Measurements from ENCODE around the gene GRIK1. TPM values are rescaled to one million over a fixed set of nuclear protein-coding genes. Genes with fewer than 3 reads are reported as not detected.
"Not testable (repeated sequence)": the region's sequence is repeated elsewhere in the genome, so short reads cannot be mapped to it uniquely, and the experiment has no call there.

The GRIK1 gene
- total RNA-seq, 1 experiment from 2014 or later, result not detected

DNA sequence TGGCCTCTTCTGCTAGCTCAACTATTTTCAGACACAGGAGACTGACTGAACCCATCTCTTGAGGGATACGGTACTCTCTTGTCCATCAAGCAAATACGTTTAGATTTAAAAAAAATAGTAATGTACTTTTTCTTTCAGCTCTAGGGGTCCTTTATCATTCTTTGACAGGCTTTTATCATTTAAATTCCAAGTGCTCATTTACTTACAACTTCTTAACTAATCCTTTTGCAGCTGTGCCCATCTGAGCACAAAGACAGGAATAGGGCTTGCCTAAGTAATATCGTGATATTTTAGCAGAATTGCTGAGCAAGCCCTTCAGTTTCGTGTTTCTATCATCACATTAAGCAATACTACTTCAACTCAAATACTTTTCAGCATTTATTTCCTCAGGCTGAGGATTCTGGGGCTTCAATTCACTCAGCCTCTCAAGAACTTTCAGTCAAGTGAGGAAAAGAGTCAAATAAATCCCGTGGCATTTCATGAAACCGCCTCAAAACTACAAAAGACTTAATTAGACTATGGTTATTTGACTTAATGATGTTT, 323.5 kb downstream of the GRIK1 start:
- no peak for DNase-seq (ENCODE audit: low read depth)

DNA sequence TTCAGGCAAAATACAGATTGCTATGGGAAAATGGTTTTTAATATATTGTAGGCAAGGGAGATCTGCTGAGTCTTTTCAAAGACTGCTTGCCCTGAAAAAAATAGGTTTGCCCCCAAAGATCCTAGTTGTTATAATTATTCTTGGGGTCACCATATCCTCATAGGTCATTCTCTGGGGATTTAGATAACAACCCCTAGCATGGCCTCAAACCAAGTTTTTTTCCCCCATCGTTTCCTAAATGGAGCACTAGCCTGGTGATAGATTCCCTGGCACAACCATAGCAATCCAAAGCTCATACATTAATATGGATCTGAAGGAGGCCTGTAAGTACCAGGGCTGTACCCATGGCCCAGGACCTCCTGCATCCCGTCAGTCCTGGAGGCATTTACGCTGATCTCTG, 325.9 kb downstream of the GRIK1 start:
- DNase-seq (ENCODE audit: low read depth), result no peak

DNA sequence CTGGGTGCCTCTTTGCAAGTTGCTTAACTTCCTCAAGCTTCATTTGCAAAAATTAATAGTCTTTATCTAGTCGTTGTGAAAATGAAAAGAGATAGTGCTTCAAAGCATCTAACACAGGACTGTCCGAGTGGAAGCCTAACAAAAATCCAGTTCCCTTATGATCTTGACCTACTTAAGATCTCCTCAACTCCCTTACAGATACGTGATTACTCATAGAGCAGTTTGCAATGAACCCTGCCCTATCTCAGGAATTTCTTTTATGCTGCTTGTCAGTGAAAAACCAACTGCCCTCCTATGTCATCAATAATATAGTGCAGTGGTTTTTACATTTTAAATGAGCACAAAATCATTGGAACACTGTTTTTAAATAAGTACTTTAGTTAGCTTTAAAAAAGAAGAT, 326.8 kb downstream of the GRIK1 start:
- DNase-seq (ENCODE audit: low read depth), result no peak

DNA sequence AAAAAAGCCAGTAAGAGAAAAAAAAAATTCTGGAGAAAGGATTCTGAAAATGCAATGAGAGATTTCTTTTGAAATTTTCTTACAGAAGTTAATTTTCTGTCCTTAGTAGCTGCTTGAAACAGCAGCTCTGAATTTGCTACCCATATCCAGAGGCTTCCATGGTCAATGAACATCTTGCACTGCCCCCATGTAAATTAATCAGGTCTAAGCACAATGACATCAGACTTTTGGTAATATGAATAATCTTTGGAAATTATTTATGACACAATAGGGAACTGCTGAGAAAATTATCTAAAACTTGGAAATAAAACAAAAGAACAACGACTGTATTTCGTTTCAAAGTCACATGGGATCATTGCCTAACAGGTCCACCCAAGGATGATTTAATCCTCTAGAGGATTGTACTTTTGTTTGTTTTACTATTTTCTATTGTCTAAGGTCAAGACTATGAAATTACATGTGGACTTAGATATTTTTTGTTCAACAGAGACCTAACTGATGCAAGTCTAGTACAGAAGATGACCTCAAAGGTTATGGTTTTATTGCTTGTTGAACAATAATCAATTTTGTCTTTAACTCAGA, 328.9 kb downstream of the GRIK1 start:
- DNase-seq (ENCODE audit: low read depth), result no peak

DNA sequence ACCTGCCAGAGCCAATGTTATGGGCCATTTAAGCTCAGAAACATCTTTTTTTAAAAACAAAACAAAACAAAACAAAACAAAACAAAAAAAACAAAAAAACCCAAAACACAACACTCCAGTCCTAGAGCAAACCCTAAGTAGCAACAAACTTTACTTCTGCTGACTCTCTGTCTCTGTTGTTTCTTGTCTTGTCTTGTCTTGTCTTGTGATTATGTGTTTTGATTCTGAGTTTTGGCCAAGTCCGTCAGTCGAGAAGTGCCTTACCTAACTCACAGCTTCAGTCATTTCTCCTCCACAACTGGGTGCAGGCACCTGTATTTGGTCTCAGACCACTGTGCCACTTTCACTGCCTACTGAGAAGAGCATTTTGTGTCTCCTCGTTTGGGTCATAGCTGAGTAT, 333.2 kb downstream of the GRIK1 start:
- no peak for DNase-seq (ENCODE audit: low read depth)

DNA sequence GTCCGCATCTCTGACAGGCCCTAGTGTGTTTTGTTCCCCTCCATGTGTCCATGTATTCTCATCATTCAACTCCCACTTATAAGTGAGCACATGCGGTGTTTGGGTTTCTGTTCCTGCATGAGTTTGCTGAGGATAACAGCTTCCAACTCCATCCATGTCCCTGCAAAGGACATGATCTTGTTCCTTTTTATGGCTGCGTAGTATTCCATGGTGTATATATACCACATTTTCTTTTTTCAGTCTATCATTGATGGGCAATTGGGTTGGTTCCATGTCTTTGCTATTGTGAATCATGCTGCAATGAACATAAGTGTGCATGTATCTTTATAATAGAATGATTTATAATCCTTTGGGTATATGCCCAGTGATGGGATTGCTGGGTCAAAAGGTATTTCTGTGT, 334.6 kb downstream of the GRIK1 start:
- not testable (repeated sequence) for DNase-seq (ENCODE audit: low read depth)

DNA sequence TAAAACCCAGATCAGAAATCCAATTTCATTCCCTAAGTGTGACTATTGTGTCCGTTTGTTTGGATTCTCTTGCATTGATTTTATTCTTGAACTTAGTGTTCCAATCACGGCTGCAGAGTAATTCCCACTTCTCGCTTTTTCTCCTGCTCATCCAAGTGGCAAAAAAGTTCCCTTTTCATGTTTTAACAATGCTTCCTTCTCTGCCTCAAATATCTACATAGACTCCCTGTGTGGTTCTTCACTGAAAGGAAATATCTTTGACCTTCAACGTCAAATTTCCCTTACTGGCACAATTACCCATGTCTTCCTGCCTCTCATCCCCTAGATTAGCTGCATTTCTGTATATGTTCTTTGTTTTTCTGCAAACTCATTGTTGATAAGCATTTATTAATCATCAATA, 335.7 kb downstream of the GRIK1 start:
- DNase-seq (ENCODE audit: low read depth), result no peak

DNA sequence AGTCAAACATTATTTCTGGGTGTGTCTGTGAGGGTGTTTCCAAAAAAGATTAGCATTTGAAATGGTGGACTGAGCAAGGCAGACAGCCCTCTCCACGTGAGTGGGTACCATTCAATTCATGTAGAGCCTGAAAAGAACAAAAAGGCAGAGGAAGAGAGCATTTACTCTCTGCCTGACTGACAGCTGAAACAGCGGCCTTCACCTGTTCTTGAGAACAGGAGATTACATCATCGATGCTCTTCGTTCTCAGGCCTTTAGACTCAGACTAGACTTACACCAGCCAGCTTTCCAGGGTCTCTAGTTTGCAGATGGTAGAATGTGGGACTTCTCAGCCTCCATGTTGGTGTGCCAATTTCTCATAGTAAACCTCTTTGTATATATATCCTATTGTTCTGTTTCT, 338.7 kb downstream of the GRIK1 start:
- no peak for DNase-seq (ENCODE audit: low read depth)

DNA sequence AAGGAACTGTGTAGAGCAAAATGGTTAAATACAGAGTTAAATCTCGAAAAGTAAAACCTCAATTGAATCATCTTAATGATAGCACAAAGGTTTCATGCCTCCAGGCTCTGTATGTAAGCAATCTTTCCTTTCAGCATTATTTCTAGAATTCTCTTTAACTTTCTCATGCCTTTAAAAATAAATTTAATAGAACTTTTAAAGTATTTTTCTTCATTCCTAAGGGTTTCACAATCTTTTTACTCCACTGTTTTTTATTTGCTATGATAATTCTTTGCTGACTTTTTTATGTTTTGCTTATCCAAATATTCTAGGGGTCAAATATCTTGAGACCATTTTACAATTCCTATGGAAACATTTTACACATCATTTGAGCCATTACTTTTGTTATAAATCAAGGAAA, 353.1 kb downstream of the GRIK1 start:
- no peak for DNase-seq (ENCODE audit: low read depth)

DNA sequence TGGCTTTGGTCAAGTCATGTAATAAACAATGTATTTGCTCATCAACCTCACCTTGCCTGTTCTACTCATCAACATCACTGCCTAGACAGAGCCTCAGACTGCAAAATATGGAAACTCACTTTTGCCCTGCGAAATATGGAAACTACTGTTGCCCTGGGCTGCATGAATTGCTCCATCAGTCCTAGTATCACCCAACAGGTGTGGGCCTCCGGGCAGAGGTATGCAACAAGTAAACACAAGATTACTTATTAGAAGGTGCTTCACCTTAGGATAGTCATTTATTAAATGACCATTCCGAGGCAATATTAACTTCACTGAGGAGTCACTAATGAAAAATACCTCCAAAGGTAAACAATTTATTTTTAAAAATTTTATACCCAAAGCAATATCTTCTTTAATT, 354.3 kb downstream of the GRIK1 start:
- DNase-seq (ENCODE audit: low read depth), result no peak

DNA sequence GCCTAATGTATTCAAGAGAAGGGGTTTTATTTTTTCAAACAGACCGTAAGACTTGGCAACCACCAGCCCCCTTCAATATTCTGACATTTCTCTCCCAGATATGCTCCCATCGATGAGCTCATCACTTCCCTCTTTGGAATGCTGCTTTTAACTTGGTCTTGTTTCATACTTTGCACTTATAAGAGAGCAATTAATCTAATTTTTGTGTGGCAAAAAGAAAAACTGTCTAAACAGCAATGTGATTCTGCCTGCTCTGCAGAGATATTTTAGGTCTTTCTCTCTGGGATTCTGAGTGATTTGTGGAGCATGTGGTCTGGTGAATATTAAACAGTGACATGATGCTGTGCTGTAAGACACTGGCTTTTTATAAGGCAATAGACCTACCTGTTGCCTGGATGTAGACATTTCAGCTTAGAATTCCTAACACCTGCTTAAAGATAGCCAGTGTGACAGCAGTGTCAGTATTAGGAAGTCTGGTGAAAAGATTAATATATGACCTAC, 356.3 kb downstream of the GRIK1 start:
- DNase-seq (ENCODE audit: low read depth), result no peak

DNA sequence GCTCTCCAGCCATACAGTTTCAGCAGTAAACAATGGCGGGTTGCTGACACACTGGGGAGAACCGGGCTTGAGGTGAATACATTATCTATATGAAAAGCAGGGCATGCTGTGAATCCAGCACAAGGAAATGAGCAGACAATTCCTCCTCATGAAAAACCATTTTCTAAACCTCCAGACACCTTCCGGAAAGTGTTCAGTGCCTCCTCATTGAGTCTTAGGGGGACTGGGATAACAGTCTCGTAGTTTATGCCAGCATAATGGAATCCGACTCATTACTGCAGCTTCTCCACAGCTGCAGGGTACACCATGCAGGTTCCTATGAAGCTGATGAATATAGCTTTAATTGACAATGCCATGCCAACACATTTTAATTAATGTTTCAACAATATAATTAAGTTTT, 356.9 kb downstream of the GRIK1 start:
- no peak for DNase-seq (ENCODE audit: low read depth)

DNA sequence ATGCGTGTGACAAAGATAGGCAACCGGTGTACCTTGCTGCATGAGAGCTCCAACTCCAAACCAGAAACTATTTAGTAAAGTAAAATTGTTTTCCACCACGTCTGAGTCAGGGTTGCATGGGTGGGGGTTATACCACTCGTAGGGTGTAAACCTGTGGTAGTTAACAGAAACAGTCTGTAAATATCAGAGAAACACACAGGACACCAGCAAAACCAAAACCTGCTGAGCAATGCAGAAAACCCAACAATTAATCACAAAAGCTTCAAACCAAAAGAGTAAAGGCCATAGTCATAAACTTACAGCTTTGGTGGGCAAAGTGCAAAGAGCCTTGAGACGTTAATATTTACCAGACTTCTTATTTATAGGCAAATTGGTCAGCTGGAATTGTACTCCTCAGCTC, 358.4 kb downstream of the GRIK1 start:
- DNase-seq (ENCODE audit: low read depth), result no peak

DNA sequence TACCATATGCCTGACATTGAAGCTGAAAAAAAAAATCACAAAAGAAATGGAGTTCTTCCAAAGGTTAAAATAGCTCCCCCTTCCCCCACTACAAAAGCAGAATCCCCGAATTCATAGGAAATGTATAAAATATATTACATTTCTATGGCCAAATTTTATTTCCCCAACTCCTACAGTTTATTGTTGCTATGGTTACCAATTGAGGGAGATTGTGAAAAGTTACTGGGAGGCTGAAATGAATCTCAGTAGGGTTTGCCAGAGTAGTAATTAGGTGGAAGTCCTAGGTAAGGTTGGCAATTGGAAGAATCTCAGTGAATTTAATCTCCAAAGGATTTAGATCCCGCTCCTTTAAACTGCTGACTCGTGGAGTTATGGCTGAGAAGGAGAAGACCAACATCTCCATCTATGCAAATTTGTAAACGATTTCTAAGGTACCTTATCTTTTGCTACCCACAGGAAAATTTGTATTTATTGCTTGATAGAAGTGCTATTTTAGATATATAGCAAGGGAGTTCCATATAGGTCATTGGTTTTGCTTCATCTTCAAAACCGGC, 359.0 kb downstream of the GRIK1 start:
- no peak for DNase-seq (ENCODE audit: low read depth)

DNA sequence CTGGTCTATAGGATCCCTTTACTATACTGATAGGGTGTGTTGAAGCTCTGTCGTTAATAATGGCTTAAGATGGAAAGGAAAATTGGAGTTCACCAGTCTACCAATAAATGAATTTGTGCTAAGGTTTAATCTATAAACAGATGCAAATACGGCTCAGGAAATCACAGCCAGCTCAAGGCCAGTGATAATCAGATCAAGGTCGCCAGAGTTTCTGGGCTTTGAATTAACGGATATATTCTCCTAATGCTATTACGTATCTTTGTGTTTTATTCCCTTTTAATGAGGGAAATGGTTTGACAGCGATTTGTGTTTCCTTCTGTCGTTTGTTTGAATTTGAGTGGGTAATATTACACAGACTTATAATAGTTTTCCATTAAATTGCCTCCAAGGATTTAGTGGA, 361.5 kb downstream of the GRIK1 start:
- DNase-seq (ENCODE audit: low read depth), result no peak

DNA sequence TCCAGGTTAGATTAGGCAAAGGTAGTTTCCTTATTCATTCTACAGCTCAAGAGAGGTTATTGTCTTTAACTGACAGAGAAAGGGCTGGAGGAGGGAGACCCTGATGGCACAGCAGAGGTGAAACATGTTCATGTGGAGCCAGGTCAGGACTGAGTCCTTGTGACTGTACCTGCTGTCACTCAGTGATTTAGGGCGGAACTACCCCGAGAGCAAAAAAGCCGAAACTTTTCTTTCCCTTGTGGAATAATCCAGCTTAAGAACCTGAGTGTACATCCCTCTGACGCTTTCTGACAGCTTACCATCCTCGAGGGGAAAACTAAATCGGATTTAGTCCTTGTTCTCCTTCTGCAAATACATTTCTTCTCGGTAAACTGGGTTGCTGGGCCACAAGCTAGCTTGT, 367.8 kb downstream of the GRIK1 start:
- no peak for DNase-seq (ENCODE audit: low read depth)

DNA sequence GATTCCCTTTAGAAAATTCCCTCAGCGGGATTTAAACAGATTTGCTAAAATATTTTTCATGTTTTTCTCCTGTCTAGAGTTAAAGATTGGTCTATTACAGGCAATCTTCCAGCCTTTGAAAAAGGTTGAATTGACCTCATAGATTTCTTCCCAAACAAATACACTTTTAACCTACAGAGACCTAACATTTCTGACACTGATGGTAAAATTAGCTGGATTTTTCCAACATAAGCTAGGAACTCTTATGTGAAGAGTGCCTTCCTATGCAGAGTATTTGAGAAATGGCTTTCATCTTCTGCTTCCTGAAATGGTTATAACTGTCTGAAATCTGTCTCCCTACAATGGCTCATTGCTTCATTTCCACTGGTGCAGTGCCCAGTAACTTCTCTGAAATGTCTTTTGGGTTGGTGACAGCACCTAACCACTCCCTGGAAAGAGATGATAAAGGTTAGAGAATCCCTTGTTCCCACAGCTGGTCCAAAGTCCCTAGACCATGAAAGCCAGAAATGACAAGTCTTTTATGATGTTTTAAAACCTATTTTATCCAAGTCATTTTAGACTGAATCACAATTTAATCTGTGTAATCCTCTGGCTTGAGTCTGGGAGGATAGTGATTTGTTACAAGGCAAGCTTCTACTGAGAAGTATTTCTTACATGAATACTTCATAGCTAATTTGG, 371.6 kb downstream of the GRIK1 start:
- no peak for DNase-seq (ENCODE audit: low read depth)

DNA sequence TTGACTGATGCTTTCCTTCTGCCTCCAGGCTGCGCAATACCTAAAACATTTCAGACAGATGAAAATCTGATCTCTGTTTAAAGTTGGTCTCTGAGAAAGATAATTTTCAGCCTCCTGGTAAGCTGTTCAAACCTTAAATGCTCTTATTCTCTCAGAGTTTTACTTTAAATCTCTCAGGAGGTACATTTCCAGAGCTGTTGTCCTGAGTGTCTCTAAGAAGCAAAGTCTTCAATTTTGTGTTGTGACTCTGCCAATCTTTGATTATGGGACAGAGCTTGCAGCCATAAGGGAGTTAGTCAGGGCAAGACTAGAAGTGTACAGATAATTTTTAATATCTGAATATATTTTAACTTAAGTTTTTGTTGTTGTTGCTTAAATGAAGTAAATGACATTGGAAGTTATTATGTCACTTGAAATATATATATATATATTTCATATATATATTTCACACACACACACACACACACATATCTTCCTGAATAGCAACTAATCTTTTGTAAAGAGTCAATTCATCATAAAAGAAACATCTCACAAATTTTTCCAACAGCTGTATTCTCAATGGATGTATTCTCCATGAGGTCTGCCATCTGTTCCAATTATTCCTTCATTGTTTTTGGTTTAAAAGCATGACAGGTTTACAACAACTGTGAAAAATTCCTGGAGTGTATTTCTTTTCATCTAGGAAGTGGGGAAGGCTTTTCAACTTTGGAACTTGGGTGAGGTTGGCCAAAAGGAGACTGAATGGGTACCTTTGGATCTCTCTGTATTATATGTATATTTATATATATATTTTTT, 381.7 kb downstream of the GRIK1 start:
- no peak for DNase-seq (ENCODE audit: low read depth)

DNA sequence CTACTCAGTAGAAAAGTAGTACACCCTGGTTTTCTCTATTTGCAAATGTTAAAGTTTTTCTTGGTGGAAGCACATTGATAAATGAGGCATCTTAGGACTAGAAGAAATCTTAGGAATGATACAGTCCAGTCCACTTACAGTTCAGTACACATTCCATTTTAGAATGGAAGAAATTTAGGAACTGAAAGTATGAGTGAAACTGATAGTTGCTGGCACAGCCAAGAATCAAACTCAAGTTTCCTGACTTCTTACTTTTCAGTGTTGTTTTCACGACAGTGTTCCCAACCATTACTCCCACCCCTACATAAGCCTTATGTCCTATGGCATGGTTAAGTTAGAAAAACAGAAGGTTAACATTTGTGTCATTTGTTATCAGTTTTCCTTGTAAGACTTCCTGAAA, 382.6 kb downstream of the GRIK1 start:
- DNase-seq (ENCODE audit: low read depth), result no peak

DNA sequence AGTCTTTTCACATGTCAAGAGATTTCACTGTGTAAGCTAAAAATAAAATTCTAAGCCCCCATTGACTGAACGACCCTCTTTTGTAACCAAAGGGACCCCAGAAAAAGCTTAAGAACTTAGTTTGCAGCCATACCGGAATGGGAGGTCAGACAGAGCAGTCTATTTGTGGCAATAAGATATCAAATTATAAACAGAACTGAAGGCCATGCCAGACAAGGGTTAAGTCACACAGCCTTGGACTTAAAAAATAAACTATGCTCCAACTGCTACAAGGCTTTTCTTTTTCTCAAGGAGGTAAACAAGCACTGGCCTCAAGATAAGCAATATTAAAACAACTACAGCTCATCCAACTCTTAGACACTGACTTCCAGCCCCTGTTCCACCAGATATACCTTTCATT, 384.2 kb downstream of the GRIK1 start:
- no peak for DNase-seq (ENCODE audit: low read depth)

DNA sequence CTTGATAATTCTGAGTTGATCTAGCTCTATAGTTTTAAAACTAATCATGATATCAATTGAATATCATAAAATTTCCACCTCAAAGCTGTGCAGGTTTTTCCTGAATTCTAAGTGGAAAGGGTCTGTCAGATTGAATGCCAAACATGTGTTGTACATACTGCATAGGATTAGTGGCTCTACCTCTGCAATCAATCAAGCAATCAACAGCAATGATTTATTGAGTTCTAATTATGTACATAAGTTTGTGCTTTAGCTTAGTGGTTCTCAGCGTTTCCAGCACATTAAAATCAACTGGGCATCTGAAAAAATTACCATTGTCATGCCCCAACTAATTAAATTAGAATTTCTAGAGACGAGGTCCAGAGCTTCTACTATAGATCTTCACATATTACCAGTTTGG, 389.6 kb downstream of the GRIK1 start:
- DNase-seq (ENCODE audit: low read depth), result no peak

DNA sequence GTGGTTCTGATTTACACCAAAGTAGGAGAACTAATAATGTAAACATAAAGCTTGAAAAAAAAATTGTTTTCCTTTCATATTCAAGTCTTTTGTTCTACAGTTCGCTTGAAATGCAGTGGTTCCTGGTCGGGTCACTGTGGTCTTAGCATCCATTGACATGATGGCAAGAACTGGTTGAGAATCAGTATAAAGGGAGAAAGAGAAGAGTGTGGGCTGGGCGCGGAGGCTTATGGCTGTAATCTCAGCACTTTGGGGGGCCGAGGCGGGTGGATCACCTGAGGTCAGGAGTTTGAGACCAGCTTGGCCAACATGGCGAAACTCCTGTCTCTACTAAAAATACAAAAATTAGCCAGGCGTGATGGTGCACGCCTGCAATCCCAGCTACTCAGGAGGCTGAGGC, 390.2 kb downstream of the GRIK1 start:
- DNase-seq (ENCODE audit: low read depth), result no peak
